Endodermal cell (in vitro differentiated cells): Measurements from ENCODE around the gene OPCML. TPM values are rescaled to one million over a fixed set of nuclear protein-coding genes. Genes with fewer than 3 reads are reported as not detected.
A peak's percentile ranks its signal among the peaks of the same experiment; 100 is the strongest.

Experiments
- DNase-seq: peaks from one replicate; pipeline ENCODE4 v3.0.0-alpha.2; 2017
- H3K27ac ChIP-seq: 2 replicates; pipeline ENCODE4 v1.5.1; 2013; ENCODE audit warnings: mild to moderate bottlenecking, low read depth, low read length, moderate library complexity
- H3K27me3 ChIP-seq: 2 replicates; pipeline ENCODE4 v1.6.1; 2013; ENCODE audit warnings: mild to moderate bottlenecking, low read length, moderate library complexity; ENCODE audit not compliant: insufficient read depth, control insufficient read depth, poor library complexity, severe bottlenecking
- H3K36me3 ChIP-seq: 2 replicates; pipeline ENCODE4 v1.7.0; 2013; ENCODE audit warnings: mild to moderate bottlenecking, low read length, moderate library complexity; ENCODE audit not compliant: control insufficient read depth, insufficient read depth
- H3K4me1 ChIP-seq: one replicate; pipeline ENCODE4 v1.7.0; 2013; ENCODE audit warnings: low read length; ENCODE audit not compliant: control insufficient read depth, insufficient read depth
- H3K4me3 ChIP-seq: 2 replicates; pipeline ENCODE4 v1.5.1; 2013; ENCODE audit warnings: mild to moderate bottlenecking, low read length, moderate library complexity
- H3K9ac ChIP-seq: 2 replicates; pipeline ENCODE4 v1.6.1; 2013; ENCODE audit warnings: mild to moderate bottlenecking, low read length, moderate library complexity; ENCODE audit not compliant: poor library complexity, severe bottlenecking; ENCODE audit errors: extremely low read depth
- H3K9me3 ChIP-seq: 2 replicates; pipeline ENCODE4 v1.6.1; 2013; ENCODE audit warnings: mild to moderate bottlenecking, low read length, moderate library complexity; ENCODE audit not compliant: control insufficient read depth
- H3K27ac Mint-ChIP-seq: 2 replicates; pipeline ENCODE4 v1.8.0; 2020; ENCODE audit warnings: mixed read lengths
- H3K27me3 Mint-ChIP-seq: 2 replicates; pipeline ENCODE4 v1.8.0; 2021; ENCODE audit warnings: mild to moderate bottlenecking, mixed read lengths; ENCODE audit not compliant: insufficient read depth
- H3K36me3 Mint-ChIP-seq: 2 replicates; pipeline ENCODE4 v1.8.0; 2020; ENCODE audit warnings: low read depth, mixed read lengths
- H3K4me1 Mint-ChIP-seq: 2 replicates; pipeline ENCODE4 v1.8.0; 2020; ENCODE audit warnings: mixed read lengths
- H3K4me3 Mint-ChIP-seq: 2 replicates; pipeline ENCODE4 v1.8.0; 2020; ENCODE audit warnings: mild to moderate bottlenecking, moderate library complexity, mixed read lengths
- H3K9me3 Mint-ChIP-seq: 2 replicates; pipeline ENCODE4 v1.8.0; 2020; ENCODE audit warnings: mild to moderate bottlenecking, mixed read lengths
- WGBS, 2 experiments: methylation state at CpG; one replicate each; pipeline versions ENCODE4 v1.1.5 to v1.1.7; 2013; ENCODE audit warnings: missing lambda C conversion rate in 2 of 2, mixed read lengths in 1 of 2; ENCODE audit not compliant: insufficient coverage in 1 of 2, insufficient read length in 1 of 2; 5-methylcytosine and 5-hydroxymethylcytosine counted together
- total RNA-seq, 2 donors: library from RNA; stranded (reverse); fragmentation: NEBNext Ultra II Directional in 1 of 2; extraction: Animal tissue kit (Norgen Biotek cat#: 25700) in 1 of 2; gene quantifications; 2 replicates in 1 of 2; 3 replicates in 1 of 2; pipeline ENCODE4 v1.2.1, GENCODE V29; 2021
- TF ChIP-seq, protein P1 (sequence below): fragments of 200-600 bp; sonication (generic); conservative IDR thresholded peaks from 2 replicates; pipeline ENCODE4 v1.5.0; 2021; ENCODE audit warnings: antibody characterized with exemption, mild to moderate bottlenecking

The OPCML gene
- total RNA-seq, 2 donors from 2014 or later, result 0.49 to 0.86 TPM

DNA sequence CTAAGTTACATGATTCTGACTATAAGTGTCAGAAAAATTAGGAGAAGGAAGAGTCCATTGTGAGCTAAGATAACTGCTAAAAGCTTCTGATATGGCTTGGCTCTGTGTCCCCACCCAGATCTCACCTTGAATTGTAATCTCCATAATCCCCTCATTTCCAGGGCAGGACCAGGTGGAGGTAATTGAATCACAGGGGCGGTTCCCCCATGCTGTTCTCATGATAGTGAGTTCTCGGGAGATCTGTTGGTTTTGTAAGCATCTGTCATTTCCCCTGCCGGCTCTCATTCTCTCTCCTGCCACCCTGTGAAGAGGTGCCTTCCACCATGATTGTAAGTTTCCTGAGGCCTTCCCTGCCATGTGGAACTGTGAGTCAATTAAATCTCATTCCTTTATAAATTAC, 230.2 kb downstream of the OPCML start:
- H3K4me3 ChIP-seq, result no peak overlapping the region
- Mint-ChIP-seq H3K36me3 (no peaks in the 10 kb centered on the region), H3K4me3 (no peak overlapping the region), H3K9me3 (peaks cover 8% of the 10 kb centered on the region), H3K4me1 (peaks cover 11% of the 10 kb centered on the region), H3K27ac (no peak overlapping the region), H3K27me3 (no peaks in the 10 kb centered on the region)
- WGBS, 2 experiments, result 22 to 51% methylated on average over 3 of the region's 3 CpGs
- no peak overlapping the region for H3K27ac ChIP-seq
- H3K9me3 ChIP-seq, result peaks cover 13% of the 10 kb centered on the region
- peaks cover 5% of the 10 kb centered on the region for H3K4me1 ChIP-seq
- no peak overlapping the region for H3K9ac ChIP-seq
- no peaks in the 10 kb centered on the region for H3K36me3 ChIP-seq
- no peaks in the 10 kb centered on the region for H3K27me3 ChIP-seq
- TF ChIP-seq, protein P1, sequence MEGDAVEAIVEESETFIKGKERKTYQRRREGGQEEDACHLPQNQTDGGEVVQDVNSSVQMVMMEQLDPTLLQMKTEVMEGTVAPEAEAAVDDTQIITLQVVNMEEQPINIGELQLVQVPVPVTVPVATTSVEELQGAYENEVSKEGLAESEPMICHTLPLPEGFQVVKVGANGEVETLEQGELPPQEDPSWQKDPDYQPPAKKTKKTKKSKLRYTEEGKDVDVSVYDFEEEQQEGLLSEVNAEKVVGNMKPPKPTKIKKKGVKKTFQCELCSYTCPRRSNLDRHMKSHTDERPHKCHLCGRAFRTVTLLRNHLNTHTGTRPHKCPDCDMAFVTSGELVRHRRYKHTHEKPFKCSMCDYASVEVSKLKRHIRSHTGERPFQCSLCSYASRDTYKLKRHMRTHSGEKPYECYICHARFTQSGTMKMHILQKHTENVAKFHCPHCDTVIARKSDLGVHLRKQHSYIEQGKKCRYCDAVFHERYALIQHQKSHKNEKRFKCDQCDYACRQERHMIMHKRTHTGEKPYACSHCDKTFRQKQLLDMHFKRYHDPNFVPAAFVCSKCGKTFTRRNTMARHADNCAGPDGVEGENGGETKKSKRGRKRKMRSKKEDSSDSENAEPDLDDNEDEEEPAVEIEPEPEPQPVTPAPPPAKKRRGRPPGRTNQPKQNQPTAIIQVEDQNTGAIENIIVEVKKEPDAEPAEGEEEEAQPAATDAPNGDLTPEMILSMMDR, result no peak
- DNase-seq, result peak; percentile 84

DNA sequence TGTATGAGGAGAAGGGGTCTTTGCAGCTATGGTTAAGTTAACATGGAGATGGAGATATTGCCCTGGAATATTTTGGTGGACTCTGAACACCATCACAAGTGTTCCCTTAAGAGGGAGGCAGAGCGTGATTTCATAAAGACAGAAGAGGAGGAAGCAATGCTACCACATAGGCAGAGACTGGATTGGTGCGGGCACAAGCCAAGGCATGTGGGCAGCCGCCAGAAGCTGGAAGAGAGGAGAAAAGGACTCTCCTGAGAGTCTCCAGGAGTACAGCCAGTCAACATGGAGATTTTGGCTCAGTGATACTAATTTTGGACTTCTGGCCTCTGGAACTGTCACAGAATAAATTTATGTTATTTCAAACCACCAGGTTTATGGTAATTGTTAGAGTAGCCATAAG, 231.6 kb downstream of the OPCML start:
- 97 to 100% methylated on average over 1 to 3 of the region's 3 CpGs for WGBS, 2 experiments
- Mint-ChIP-seq H3K9me3 (peaks cover 8% of the 10 kb centered on the region), H3K4me1 (peaks cover 11% of the 10 kb centered on the region), H3K36me3 (no peaks in the 10 kb centered on the region), H3K27me3 (no peaks in the 10 kb centered on the region), H3K4me3 (no peak overlapping the region), H3K27ac (no peak overlapping the region)
- Histone ChIP-seq H3K9ac (no peak overlapping the region), H3K27ac (no peak overlapping the region), H3K36me3 (no peaks in the 10 kb centered on the region), H3K4me1 (peaks cover 5% of the 10 kb centered on the region), H3K27me3 (no peaks in the 10 kb centered on the region), H3K4me3 (no peak overlapping the region), H3K9me3 (peaks cover 13% of the 10 kb centered on the region)
- DNase-seq, result no peak
- TF ChIP-seq, protein P1, result no peak

DNA sequence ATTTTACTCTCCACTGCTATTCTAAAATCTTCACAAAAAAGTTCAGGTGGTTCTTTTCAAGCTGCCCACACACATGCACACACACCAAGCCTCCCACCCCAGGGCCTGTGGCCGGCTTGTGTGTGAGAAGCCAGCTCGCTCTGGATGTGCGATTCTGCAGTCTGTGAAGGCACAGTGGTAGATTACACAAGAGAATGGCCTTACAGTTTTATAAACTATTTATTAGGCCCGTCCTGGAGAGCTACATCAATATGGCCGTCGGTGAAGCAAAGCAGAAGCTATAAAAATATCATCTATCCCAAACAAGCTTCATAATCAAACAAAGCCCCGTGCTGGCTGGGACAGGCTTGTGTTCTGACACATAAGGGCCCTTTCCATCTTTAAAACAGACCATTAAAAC, 240.5 kb downstream of the OPCML start:
- no peak for DNase-seq

More for the DNA sequence above, 240.5 kb downstream of the OPCML start:
- Histone ChIP-seq H3K4me3 (no peak overlapping the region), H3K9ac (no peak overlapping the region), H3K9me3 (no peaks in the 10 kb centered on the region), H3K27me3 (no peaks in the 10 kb centered on the region), H3K27ac (no peak overlapping the region), H3K4me1 (no peaks in the 10 kb centered on the region), H3K36me3 (no peaks in the 10 kb centered on the region)
- H3K4me1 Mint-ChIP-seq, result no peaks in the 10 kb centered on the region
- H3K27ac Mint-ChIP-seq, result no peak overlapping the region
- no peak overlapping the region for H3K4me3 Mint-ChIP-seq
- H3K36me3 Mint-ChIP-seq, result no peaks in the 10 kb centered on the region
- no peaks in the 10 kb centered on the region for H3K27me3 Mint-ChIP-seq
- TF ChIP-seq, protein P1, result no peak
- H3K9me3 Mint-ChIP-seq, result no peaks in the 10 kb centered on the region
- 94% methylated on average over 7 of the region's 7 CpGs for WGBS, 2 experiments
